GM18526 (cell line): ENCODE measurements around the gene ZIC2.

Source experiments
- POLR2A ChIP-seq: IDR thresholded peaks from 3 replicates; pipeline ENCODE4 v1.6.1; 2011; ENCODE audit not compliant: insufficient read length; ENCODE audit errors: extremely low read depth

ZIC2 gene

GRCh38 chr13:99997702-99998214 lies 16.2 kb downstream of the ZIC2 start:
- TF ChIP-seq POLR2A: no peak

DNA sequence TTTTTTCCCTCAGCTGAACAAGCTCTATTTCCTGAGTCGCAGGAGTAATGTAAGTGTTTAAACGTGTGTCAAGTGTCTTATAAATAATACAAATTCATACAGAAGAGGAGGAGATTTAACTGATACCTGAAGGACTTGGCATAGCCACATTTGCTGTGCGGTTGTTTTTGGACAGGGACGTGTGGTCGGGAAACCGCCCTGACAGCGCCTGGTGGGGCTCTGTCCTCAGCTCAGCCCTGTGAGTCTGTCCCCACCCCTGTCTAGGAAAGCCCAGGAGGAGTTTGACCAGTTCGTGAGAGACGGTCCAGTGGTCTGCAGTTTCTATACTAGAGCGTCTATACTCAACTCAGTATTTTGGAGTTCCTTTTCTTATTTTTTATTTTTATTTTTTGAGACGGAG lies 16.7 kb downstream of the ZIC2 start:
- no peak for TF ChIP-seq POLR2A

DNA sequence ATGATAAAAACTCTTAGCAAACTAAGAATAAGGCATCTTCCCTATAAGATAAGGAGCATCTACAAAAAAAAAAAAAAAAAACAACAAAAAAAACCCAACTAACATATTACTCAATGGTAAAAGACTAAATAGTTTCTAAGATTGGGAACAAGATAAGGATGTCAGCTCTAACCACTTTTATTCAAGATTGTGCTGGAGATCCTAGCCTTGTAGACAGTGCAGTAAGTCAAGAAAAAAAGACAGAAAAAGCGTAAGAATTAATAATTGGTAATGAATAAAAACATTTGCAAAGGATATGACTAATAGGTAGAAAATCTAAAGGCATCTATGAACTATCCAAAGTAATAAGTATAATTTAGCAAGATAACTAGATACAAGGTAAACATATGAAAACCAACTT lies 33.0 kb downstream of the ZIC2 start:
- TF ChIP-seq POLR2A: no peak

DNA sequence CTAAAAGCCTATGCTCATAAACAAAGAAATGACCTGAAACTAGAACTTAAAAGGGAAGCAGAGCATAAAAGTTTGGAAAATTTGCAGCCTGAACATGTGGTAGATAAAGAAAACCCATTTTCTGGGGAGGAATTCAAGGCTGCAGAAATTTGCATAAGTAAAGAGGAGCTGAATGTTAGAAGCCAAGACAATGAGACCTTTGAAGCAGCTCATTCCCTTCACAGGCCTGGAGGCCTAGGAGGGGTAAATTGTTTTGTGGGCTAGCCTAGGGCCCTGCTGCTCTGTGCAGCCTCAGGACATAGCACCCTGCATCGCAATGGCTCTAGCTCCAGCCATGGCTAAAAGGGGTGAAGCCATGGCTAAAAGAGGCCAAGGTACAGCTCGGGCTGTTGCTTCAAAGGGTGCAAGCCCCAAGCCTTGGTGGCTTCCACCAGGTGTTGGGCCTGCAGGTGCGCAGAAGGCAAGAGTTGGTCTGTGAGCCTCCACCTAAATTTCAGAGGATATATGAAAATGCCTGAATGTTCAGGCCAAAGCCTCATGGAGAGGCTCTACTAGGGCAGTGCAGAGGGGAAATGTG lies 38.3 kb downstream of the ZIC2 start:
- TF ChIP-seq POLR2A: no peak

DNA sequence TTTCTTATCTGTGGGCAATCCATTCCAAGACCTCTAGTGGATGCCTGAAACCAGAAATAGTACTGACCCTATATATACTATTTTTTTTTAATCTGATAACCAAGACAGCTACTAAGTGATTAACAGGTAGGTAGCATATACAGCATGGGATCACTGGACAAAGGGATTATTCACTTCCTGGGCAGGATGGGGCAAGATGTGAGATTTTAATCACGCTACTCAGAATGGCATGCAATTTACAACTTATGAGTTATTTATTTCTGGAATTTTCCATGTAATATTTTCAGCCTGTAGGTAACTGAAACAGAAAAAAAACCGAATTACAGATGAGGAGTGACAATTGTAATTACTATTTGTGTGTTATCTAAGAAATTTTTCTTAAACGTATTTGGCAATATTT lies 41.2 kb downstream of the ZIC2 start:
- TF ChIP-seq POLR2A: no peak

DNA sequence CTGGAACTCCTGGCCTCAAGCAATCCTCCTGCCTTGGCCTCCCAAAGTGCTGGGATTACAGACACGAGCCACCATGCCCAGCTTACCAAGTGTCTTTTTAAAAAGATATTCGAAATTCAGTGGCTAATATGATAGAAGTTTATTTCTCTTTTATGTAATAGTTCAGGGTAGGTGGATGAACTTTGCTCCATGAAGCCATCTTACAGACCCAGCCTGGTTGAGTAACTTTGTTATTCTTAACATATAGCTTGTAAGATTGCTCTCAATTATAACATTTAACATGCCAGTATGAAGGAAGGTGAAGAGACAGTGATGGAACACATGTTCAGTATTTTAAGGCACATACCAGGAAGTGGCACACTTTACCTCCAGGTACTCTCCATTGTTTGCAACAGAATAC lies 42.4 kb downstream of the ZIC2 start:
- TF ChIP-seq POLR2A: no peak

DNA sequence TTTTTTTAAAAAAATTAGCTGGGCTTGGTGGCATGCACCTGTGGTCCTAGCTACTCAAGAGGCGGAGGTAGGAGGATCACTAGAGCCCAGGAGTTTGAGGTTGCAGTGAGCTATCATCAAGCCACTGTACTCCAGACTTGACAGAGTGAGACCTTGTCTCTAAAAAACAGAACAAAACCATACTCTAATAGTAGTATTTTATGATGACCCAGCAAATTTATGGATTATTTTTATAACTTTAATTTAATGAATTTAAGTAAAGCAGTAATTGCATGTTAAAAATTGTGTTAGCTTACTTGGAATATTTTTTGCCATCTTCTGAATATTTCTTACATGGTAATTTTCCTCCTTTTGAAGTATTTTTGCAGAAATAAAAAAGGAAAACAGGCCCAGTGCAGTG lies 48.3 kb downstream of the ZIC2 start:
- no peak for TF ChIP-seq POLR2A

GRCh38 chr13:100035936-100036335 lies 54.4 kb downstream of the ZIC2 start:
- no peak for TF ChIP-seq POLR2A
